ENCODE measurements around the gene MAGI1.

DNA sequence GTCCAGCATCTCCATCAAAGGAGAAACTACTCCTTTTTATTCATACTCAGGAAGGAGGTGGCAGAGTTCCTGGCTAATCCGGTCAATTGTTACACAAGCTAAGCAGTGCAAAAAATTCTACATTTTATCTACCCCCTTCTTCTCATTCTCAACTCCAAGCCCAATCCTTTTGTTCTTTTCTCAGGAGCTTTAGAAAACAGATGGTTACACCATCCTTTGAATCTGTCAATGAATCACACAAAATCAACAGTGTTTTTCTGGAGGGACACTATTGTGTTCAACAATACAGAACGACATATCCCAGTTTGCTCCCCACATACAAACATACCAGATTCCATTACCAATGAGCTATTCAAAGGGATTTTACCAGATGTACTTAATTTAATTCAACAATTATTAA is 362.1 kb downstream of the MAGI1 start:
- TF ChIP-seq, protein P1, sequence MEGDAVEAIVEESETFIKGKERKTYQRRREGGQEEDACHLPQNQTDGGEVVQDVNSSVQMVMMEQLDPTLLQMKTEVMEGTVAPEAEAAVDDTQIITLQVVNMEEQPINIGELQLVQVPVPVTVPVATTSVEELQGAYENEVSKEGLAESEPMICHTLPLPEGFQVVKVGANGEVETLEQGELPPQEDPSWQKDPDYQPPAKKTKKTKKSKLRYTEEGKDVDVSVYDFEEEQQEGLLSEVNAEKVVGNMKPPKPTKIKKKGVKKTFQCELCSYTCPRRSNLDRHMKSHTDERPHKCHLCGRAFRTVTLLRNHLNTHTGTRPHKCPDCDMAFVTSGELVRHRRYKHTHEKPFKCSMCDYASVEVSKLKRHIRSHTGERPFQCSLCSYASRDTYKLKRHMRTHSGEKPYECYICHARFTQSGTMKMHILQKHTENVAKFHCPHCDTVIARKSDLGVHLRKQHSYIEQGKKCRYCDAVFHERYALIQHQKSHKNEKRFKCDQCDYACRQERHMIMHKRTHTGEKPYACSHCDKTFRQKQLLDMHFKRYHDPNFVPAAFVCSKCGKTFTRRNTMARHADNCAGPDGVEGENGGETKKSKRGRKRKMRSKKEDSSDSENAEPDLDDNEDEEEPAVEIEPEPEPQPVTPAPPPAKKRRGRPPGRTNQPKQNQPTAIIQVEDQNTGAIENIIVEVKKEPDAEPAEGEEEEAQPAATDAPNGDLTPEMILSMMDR (IDR thresholded peaks at IDR 0.05), result no peak
- no peak for TF ChIP-seq POLR2A (IDR thresholded peaks at IDR 0.05)

Data from uterus (tissue), 2 donors.